Measurements from ENCODE around the gene FAM241B.

Gene FAM241B

GRCh38 chr10:69649786-69650550 lies 19.9 kb downstream of the FAM241B start:
- DNase-seq (ENCODE audit: low read depth in 2 of 2): no peak

DNA sequence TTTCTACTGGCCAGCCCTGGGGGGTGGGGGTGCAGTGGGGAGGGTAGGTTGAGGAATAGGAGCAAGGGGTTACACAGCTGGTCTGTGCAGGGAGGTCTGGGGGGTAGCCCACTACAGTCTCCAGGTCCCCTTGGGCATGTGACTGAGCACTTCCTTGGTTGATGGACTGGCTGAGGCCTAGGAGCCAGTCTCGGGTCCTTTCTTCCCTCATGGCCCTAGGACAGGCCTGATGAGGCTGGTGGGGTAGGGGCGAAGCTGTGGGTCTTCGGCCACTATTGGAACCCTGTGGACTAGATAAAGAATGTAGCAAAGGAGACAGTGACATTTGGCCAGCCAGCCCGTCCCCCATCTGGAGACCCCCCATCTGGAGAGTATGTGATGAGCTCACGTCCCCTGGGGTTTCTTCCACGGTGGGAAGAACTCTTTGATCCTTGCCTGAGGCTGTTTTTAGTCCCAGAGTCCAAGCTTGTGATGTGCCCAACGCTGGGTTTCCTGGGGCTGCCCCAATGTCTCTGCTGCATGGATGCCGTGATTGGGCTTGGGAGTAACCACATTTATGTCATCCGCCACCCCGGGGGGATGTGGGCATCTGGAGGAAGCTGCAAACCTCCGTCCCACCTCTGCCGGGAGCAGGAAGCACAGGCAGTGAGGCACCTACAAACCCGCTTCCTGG lies 20.7 kb downstream of the FAM241B start:
- no peak for DNase-seq (ENCODE audit: low read depth in 2 of 2)

DNA sequence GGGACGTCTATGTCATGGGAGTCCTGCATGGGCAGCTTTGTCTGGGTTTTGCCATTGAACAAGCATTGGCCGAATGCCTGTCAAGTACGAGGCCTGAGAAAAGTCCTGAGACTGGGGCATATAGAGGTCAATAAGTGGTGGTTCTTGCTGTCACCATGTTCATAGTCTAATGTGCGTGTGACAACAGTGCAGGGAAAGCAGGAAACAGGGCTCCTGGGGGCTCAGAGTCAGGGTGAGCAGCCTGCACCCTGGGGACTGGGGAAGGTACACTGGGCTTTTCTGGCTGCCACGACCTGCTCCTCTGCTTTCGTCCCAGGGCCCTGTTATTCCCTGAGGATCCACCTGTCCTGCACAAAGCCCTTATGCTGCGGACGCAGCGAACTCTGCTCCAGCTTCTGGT lies 21.3 kb downstream of the FAM241B start:
- no peak for DNase-seq (ENCODE audit: low read depth in 2 of 2)

DNA sequence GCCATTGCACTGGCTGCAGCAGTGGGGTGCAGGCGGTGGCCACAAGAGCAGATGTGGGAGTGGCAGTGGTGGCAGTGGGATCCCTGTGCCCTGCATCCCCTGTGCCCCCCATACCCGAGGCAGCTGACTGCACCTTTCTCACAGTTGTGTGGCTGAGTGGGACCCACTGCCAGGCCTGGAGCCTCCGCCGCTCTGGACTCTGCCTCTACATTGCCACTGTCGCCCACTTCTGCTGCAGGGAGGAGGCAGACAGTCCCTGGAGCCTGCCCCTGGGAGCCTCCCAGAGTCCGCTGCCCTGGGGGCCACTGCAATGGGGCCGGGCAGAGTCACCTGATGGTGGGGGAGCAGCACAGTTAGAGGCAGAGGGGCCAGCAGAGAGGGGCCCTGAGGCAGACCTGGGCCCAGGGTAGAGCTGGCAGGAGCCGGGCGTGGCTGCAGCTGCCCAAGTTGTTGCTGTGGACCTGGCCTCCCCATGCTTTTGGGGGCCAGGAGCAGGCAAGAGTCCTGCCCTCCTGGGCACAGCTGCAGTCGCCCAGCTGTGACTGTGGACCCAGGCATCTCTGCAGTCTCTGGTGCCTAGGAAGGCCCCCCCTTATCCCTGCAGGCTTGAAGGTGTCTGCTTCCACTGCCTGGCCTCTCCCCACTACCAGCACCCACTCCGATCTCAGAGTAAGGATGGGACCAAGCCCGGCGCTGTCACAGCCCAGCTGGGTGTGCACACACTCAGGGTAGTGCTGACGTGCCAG lies 22.2 kb downstream of the FAM241B start:
- DNase-seq (ENCODE audit: low read depth in 2 of 2): no peak

- DNase-seq (ENCODE audit: low read depth in 2 of 2): no peak
Measured at GRCh38 chr10:69652857-69653199, 22.8 kb downstream of the FAM241B start.

- DNase-seq (ENCODE audit: low read depth in 2 of 2): no peak
Measured at GRCh38 chr10:69653561-69653960, 23.5 kb downstream of the FAM241B start.

- DNase-seq (ENCODE audit: low read depth in 2 of 2): no peak
Measured at GRCh38 chr10:69655124-69655867, 25.2 kb downstream of the FAM241B start.

DNA sequence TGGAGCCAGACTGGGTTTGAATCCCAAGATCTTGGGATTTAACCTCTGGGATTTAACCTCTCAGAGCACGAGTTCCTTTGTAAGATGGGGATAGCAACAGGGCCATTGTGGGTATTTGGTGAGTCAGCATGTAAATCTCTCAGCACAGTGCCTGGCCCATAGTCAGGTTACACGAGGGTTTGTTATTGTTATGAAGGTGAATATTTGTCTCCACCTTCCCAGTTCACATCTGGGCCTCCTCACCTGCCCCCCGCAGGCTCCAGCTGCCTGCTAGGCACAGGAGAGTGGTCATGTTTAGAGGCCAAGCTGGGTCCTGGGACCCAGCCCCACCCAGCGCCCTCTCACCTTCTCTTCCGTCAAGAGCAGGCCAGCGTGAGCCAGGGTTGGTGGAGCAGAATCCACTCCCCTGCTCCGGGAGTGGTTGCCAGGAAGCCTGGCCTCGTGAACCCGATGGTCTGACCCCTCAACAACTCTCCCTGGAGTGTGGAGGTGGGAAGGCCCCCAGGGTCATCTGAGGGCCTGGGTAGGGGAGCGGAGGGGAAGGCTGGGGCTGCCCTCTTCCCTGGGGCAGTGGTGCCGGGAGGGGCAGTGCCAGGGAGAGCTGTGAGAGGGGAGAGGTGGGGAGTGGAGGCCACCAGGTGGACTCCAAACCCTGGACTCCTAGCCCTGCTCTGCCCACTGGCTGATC lies 26.0 kb downstream of the FAM241B start:
- DNase-seq (ENCODE audit: low read depth in 2 of 2): no peak

DNA sequence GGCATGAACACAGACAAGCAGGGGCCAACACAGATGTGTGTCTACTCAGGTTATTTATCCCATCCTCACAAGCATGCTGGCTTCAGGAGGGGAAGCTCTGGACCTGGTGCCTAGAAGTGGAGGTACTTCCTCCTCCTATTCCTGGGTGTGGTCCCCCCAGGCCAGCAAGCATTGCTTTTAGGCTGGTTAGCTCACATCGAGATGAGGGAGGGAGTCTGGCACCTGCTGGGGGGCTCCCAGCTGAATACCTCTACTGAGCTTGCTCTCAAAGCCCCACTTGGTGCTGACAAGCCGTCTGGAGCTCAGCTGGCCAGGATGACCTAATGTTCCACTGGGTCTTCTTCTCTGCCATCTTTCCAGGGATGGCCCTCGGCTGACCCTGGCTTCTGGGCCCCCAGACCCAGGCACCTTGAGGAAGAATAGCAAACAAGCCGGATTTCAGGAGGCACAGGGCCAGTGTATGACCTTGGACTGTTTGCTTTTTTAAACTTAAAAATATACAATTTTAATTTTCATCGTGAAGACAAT lies 26.8 kb downstream of the FAM241B start:
- no peak for DNase-seq (ENCODE audit: low read depth in 2 of 2)

- DNase-seq (ENCODE audit: low read depth in 2 of 2): no peak
Measured at GRCh38 chr10:69657430-69657829, 27.4 kb downstream of the FAM241B start.

GRCh38 chr10:69657866-69658265 lies 27.8 kb downstream of the FAM241B start:
- no peak for DNase-seq (ENCODE audit: low read depth in 2 of 2)

DNA sequence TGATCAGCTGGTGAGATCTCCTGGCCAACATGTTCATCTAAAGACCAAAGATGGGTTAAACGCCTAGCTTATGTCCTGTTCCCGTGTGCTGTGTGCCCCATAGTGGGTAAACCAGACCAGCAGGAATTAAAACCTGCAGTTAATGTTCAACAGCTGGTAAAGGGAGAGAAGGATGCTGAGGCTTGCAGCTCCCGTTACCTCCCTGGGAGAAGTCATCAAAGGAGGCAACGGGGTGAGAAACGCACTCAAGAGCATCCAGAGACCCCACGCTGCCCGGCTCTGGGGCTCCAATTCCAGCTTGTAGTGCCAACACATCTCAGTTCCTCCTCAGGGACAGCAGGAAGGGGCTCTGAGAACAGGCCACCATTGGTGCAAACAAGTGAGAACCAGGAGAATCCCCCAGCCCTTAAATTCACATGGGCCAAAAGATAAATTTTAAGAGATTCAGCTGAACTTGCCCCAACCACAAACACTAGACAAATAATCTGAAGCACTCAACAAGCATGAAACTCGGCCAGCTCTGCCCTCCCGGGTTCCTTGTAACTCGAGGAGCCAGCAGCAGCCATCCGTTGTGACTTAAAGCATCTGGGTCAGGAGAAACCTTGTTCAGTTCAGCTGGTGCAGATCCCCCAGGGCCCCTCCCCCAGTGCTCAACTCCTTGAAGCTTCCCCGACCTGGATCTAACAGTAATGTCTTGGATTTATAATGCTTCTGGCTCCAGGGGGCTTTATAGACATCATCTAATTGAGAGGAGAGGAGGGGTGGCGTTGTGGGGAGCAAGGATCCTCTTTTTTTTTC lies 29.4 kb downstream of the FAM241B start:
- no peak for DNase-seq (ENCODE audit: low read depth in 2 of 2)

DNA sequence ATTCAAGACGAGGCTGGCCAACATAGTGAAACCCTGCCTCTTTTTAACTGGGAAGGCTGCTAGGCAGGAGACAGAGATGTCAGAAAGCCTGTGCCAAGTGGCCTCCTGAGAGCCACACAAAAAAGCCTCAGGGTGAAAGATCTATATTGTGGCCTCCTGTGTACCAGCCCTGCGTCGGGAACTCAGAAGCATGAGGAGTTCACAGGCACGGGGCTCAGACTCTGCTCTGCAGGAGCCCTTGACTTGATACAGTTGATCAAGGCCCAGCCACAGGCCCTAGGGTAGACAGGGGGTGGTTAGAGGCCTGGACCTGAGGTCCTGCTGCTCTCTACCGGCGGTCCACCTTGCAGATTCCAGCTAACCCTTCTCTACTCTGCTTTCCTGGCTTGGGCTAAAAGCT lies 30.2 kb downstream of the FAM241B start:
- no peak for DNase-seq (ENCODE audit: low read depth in 2 of 2)

GRCh38 chr10:69661414-69662172 lies 31.5 kb downstream of the FAM241B start:
- no peak for DNase-seq (ENCODE audit: low read depth in 2 of 2)

DNA sequence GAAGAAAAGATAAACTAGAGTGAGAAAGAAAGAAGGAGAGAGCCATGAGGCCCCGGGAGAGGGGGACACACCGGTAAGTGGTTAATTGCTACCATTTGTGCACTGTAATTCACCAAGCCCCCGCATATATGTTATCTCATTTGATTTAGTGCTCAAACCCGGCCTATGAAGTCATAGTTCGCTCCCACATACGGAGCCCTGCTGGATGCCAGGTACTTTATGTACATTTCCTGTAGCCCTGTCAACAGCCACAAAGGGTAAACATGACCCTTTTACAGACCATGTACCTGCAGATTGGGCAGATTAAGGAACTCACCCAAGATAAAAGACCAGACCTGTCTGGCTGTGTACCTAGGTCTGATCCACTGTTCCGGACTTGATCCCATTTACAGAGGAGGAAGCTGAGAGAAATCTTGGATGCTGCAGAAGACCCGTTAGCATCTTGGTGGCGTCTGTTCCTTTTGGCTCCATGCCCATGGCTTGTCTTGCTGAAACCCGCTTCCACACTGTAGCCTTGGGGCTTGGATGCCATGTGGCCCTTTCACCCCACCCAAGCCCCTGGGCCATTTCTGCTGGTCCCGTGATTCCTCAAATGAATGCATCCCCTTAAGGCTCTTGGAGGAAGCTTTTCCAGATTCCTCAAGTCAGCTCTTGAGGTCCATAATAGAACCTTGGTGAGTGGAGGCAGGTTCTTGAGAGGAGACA lies 32.3 kb downstream of the FAM241B start:
- no peak for DNase-seq (ENCODE audit: low read depth in 2 of 2)

DNA sequence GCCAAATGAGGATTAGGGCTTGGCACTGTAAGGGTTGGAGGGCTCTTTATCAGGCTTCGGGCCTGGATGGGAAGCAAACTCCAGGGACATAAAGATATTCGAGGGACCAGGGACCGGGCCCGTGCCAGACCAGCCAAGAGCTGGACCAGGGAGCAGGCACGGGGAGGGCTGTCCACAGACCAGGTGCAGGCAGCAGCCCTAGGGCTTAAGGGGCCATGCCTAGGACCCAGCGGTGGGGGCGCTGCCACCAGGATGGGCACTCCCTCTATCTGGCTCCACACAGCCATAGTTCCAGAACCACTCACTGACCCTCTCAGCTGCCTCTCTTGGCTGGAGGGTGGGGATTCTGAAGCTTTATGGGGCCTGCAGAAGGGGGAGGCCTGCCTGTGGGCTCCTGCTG lies 32.9 kb downstream of the FAM241B start:
- DNase-seq (ENCODE audit: low read depth in 2 of 2): no peak

DNA sequence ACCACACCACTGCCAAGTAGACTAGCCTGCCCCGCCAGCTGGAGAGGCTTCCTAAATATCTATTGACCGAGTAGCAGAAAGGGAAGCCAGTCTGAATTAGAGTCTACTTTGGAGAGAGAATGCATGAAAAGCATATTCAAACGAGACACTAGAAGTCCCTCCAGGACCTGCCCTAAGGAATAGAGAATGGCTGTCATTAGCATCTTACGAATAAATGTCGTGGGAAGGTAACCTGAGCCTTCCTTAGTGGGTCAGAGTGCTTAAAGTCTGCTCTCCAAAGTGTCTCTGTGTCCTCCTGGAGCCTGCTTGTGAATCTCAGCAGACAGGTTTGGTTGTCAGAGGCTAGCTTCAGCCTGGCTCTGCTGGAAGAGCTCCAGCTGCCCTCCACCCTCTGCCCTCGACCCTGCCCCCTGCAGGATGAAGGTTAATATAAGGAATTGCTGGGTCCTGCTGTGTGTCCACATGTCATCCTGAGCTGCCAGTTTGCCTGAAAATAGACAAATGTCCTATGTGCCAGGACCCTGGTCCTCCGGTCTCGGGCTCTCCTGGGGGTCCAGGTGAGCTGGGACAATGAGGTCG lies 33.4 kb downstream of the FAM241B start:
- no peak for DNase-seq (ENCODE audit: low read depth in 2 of 2)

GRCh38 chr10:69665474-69666320 lies 35.6 kb downstream of the FAM241B start:
- DNase-seq (ENCODE audit: low read depth in 2 of 2): no peak
